ENCODE data around the gene VMP1. TPM values are rescaled to one million over a fixed set of nuclear protein-coding genes. Genes with fewer than 3 reads are reported as not detected.

Gene VMP1
- total RNA-seq, 1 donor from 2014 or later = 169 TPM

DNA sequence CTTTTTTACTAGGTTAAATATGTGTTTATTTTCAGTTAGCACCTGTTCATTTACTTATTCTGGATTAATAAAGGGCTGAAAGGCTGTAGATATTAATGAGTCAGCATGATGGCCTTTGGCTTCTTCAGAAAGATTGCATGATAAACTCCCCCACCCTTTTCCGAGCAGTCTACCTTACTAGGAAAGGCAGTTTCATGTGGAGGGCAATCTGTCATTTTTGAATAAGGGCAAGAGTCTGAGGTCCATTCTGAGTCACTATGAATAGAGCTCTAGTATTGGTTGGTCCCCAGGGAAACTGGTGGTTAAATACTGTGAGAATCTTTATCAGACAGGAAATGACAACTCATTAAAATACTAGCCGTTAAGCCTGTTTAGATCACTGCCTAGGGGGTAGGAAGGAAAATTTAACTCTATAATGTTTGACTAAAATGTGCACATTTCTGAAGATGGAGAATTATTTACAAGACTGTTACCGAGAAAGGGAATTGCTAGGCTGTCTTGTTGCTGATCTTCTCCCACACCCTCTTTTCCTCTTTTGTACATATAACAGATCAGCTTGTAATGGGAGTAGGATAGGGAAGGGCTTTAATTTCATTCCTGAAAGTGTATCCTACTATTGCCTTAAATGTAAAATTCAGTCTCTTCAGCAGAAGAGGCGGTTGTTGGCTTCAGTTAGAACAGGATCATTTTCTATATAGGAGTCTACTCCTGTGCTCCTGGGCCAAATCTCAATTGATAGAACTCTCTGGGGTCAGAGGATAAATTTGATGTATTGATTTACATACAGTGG is 122.0 kb downstream of the VMP1 start:
- H3K27ac ChIP-seq = peak overlapping the region; percentile 62
- intact Hi-C loops (cut with DNase I) = no loop called here
- H3K4me3 ChIP-seq = no peak overlapping the region
- DNase-seq (no peak), ATAC-seq (peak; percentile 87)
- H3K36me3 ChIP-seq = no peaks in the 10 kb centered on the region
- H3K4me1 ChIP-seq = peaks cover 51% of the 10 kb centered on the region
- no peaks in the 10 kb centered on the region for H3K27me3 ChIP-seq
- no peaks in the 10 kb centered on the region for H3K9me3 ChIP-seq
- TF ChIP-seq, protein P1, sequence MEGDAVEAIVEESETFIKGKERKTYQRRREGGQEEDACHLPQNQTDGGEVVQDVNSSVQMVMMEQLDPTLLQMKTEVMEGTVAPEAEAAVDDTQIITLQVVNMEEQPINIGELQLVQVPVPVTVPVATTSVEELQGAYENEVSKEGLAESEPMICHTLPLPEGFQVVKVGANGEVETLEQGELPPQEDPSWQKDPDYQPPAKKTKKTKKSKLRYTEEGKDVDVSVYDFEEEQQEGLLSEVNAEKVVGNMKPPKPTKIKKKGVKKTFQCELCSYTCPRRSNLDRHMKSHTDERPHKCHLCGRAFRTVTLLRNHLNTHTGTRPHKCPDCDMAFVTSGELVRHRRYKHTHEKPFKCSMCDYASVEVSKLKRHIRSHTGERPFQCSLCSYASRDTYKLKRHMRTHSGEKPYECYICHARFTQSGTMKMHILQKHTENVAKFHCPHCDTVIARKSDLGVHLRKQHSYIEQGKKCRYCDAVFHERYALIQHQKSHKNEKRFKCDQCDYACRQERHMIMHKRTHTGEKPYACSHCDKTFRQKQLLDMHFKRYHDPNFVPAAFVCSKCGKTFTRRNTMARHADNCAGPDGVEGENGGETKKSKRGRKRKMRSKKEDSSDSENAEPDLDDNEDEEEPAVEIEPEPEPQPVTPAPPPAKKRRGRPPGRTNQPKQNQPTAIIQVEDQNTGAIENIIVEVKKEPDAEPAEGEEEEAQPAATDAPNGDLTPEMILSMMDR (IDR thresholded peaks at IDR 0.05) = no peak

DNA sequence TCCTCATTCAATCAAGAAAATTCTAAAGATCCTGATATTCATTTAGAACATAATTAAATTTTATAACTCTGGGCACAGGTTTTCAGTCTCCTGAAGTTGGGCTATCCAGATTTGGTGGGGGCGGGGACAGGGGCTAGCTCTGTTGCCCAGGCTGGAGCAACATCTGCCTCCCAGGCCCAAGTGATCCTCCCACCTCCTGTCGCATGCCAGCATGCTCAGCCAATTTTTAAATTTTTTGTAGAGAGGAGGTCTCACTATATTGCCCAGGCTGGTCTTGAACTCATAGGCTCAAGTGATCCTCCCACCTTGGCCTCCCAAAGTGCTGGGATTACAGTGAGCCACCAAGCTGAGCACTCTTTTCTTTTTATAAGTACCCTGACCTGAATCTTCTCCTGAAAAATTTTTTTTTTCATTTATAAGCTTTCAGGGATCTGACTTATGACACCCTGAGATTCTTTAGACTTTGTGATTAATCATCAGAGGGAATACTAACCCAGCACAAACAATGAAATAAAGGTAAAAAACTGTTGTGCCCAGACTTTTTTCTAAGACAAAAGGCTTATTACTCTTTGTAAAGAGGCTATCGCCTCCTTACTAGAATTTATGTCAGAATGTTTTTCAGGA is 122.7 kb downstream of the VMP1 start:
- no peaks in the 10 kb centered on the region for H3K36me3 ChIP-seq
- no peak for ATAC-seq
- intact Hi-C loops (cut with DNase I) = no loop called here
- H3K27ac ChIP-seq = peak overlapping the region; percentile 62
- H3K27me3 ChIP-seq = no peaks in the 10 kb centered on the region
- H3K9me3 ChIP-seq = no peaks in the 10 kb centered on the region
- TF ChIP-seq, protein P1 (IDR thresholded peaks at IDR 0.05) = no peak
- H3K4me1 ChIP-seq = peaks cover 51% of the 10 kb centered on the region
- no peak for DNase-seq
- H3K4me3 ChIP-seq = no peak overlapping the region

DNA sequence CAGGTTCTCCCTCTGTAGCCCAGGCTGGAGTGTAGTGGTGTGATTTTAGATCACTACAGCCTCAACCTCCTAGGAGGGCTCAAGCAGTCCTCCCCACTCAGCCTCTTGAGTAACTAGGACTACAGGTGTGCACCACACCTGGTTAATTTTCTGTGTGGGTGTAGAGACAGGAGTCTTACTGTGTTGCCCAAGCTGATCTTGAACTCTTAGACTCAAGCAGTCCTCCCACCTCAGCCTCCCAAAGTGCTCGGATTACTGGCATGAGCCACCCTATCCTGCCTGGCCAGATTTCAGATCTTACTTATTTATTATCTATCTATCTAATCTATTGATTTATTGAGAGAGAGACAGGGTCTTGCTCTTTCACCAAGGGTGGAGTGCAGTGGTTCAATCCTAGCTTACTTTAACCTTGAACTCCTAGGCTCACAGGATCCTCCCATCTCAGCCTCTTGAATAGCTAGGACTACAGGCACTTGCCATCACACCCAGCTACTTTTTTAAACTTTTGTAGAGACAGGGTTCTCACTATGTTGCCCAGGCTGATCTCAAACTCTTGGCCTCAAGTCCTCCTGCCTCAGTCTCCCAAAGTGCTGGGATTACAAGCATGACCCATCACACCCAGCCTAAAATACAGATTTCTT is 123.5 kb downstream of the VMP1 start:
- Histone ChIP-seq H3K9me3 (no peaks in the 10 kb centered on the region), H3K27me3 (no peaks in the 10 kb centered on the region), H3K4me3 (no peak overlapping the region), H3K27ac (no peak overlapping the region), H3K36me3 (no peaks in the 10 kb centered on the region), H3K4me1 (peaks cover 48% of the 10 kb centered on the region)
- DNase-seq = no peak
- TF ChIP-seq, protein P1 (IDR thresholded peaks at IDR 0.05) = no peak
- ATAC-seq = no peak
- intact Hi-C loops (cut with DNase I) = no loop called here

DNA sequence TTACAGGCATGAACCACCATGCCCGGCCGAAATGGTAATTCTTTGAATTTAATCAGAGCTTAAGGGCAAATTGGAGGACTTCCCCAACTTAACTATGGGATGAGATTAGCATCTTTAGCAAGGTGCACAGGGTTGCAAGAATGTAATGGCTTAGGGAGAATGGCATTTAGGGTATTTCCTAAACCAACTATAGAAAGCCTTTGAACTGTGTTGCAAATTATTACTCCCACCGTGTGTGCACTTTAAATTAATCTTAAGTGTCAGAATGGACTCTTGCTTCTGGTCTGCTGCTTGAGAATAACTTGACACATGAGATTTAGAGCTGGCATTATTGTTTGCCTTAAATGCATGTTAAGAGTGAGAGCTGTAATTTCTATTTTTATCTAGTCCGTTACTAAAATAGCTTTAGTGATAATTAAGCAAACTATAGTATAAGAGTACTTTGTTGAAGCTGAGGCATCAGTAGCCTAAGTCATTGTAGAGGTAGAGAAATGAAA is 125.5 kb downstream of the VMP1 start:
- Histone ChIP-seq H3K27me3 (no peaks in the 10 kb centered on the region), H3K9me3 (no peaks in the 10 kb centered on the region), H3K4me3 (no peak overlapping the region), H3K4me1 (peaks cover 43% of the 10 kb centered on the region), H3K27ac (peak overlapping the region; percentile 4), H3K36me3 (no peaks in the 10 kb centered on the region)
- TF ChIP-seq, protein P1 (IDR thresholded peaks at IDR 0.05) = no peak
- ATAC-seq (no peak), DNase-seq (no peak)
- intact Hi-C loops (cut with DNase I) = no loop called here

DNA sequence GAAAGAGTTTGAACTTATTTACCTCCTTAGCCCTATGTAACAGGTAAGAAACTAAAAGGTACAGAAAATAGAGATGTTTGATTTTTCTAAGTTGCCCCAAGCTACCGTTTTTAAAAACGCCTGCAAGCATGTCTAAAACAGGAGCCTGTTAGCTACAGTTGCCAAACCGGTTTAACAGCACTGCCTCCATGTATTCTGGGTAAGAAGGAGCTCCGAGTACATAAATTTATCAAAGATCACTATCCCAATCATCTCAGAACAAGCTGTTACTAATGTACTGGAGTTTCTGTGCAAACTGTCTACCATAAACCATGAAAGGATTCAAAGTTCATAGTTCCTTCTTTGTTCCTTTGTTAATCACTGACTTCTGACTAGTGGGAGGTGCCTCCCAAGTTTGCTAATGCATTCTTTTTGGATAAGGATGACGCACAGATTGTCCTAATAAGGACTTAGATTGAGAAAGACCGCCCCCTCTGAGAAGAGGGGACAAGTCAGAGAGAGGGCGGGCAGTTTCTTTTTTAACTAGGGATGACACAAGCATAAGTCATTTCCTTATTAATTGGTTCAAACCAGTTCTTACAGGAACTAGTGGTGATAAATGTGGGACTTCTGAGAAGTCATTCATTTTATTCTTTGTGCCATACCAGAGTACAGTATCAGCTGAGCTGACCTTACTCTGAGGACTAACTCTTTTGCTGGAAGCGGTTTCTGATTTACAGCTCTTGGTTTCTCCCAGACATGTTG is 130.0 kb downstream of the VMP1 start:
- no peaks in the 10 kb centered on the region for H3K9me3 ChIP-seq
- TF ChIP-seq, protein P1 (IDR thresholded peaks at IDR 0.05) = peak; percentile 4
- H3K36me3 ChIP-seq = peaks cover 14% of the 10 kb centered on the region
- H3K27ac ChIP-seq = peak overlapping the region; percentile 98
- H3K4me3 ChIP-seq = peak overlapping the region; percentile 85
- intact Hi-C loops (cut with DNase I) = no loop called here
- peaks cover 19% of the 10 kb centered on the region for H3K4me1 ChIP-seq
- ATAC-seq (peak; percentile 91), DNase-seq (no peak)
- no peaks in the 10 kb centered on the region for H3K27me3 ChIP-seq
